WTC11 (cell line): ENCODE measurements around the gene WDR27. TPM values are rescaled to one million over a fixed set of nuclear protein-coding genes. Genes with fewer than 3 reads are reported as not detected.

Experiments
- ATAC-seq: fragments of 200-7000 bp; cut with Tn5 transposase; 2 replicates; pipeline ENCODE4 v1.10.0; 2021; ENCODE audit warnings: mild to moderate bottlenecking, moderate library complexity
- CTCF ChIA-PET: fragments of 300-600 bp; sonication (Branson Sonifier 250); formaldehyde crosslinking; loops from one replicate; lab custom pipeline; 2021; ENCODE audit warnings: antibody characterized with exemption; lab: Charles Lee
- POLR2A ChIA-PET: fragments of 350-600 bp; sonication (Branson Sonifier 250); formaldehyde crosslinking; loops from one replicate; lab custom pipeline; 2021; ENCODE audit warnings: antibody characterized with exemption; lab: Charles Lee
- DNase-seq: peaks from one replicate; pipeline ENCODE4 v3.0.0; 2021; ENCODE audit warnings: low spot score
- H3K27ac Mint-ChIP-seq: 2 replicates; pipeline ENCODE4 v1.8.0; 2021; ENCODE audit warnings: mixed read lengths
- H3K27me3 Mint-ChIP-seq: 2 replicates; pipeline ENCODE4 v1.8.0; 2021; ENCODE audit warnings: low read depth, mild to moderate bottlenecking, moderate library complexity, mixed read lengths
- H3K36me3 Mint-ChIP-seq: 2 replicates; pipeline ENCODE4 v1.8.0; 2021; ENCODE audit warnings: mixed read lengths
- H3K4me1 Mint-ChIP-seq: 2 replicates; pipeline ENCODE4 v1.8.0; 2022; ENCODE audit warnings: mixed read lengths
- H3K4me3 Mint-ChIP-seq: 2 replicates; pipeline ENCODE4 v1.8.0; 2021; ENCODE audit warnings: mild to moderate bottlenecking, moderate library complexity, mixed read lengths
- H3K9me3 Mint-ChIP-seq: 2 replicates; pipeline ENCODE4 v1.8.0; 2021; ENCODE audit warnings: mixed read lengths
- ARID4B ChIP-seq: sonication (generic); formaldehyde crosslinking; IDR thresholded peaks from 2 replicates; pipeline ENCODE4 v1.8.0; 2023; ENCODE audit warnings: missing genetic modification reagents, mild to moderate bottlenecking, borderline replicate concordance
- ETV6 ChIP-seq: sonication (generic); formaldehyde crosslinking; IDR thresholded peaks from 2 replicates; pipeline ENCODE4 v1.8.1; 2022; ENCODE audit warnings: mild to moderate bottlenecking, missing genetic modification reagents
- FOXJ3 ChIP-seq: sonication (generic); formaldehyde crosslinking; IDR thresholded peaks from 2 replicates; pipeline ENCODE4 v1.9.0; 2021; ENCODE audit warnings: missing genetic modification reagents, mild to moderate bottlenecking, borderline replicate concordance
- FOXP1 ChIP-seq: sonication (generic); formaldehyde crosslinking; IDR thresholded peaks from 2 replicates; pipeline ENCODE4 v1.8.0; 2022; ENCODE audit warnings: missing genetic modification reagents, mild to moderate bottlenecking, moderate library complexity, borderline replicate concordance
- FOXP4 ChIP-seq: sonication (generic); formaldehyde crosslinking; IDR thresholded peaks from 2 replicates; pipeline ENCODE4 v1.8.0; 2022; ENCODE audit warnings: mild to moderate bottlenecking, missing genetic modification reagents
- NFATC4 ChIP-seq: fragments of 250-450 bp; sonication (Bioruptor Pico); IDR thresholded peaks from 2 replicates; pipeline ENCODE4 v1.9.0; 2021; ENCODE audit warnings: mild to moderate bottlenecking
- NFE2L1 ChIP-seq: sonication (generic); formaldehyde crosslinking; IDR thresholded peaks from 2 replicates; pipeline ENCODE4 v1.8.1; 2023; ENCODE audit warnings: missing genetic modification reagents
- NFYB ChIP-seq: sonication (generic); formaldehyde crosslinking; conservative IDR thresholded peaks from 2 replicates; pipeline ENCODE4 v1.8.0; 2022; ENCODE audit warnings: low read depth, missing genetic modification reagents
- NR2C2 ChIP-seq: sonication (generic); formaldehyde crosslinking; IDR thresholded peaks from 2 replicates; pipeline ENCODE4 v1.8.0; 2022; ENCODE audit warnings: mild to moderate bottlenecking, missing genetic modification reagents
- SOX15 ChIP-seq: fragments of 250-450 bp; sonication (Bioruptor Pico); IDR thresholded peaks from 2 replicates; pipeline ENCODE4 v1.9.0; 2021; ENCODE audit warnings: mild to moderate bottlenecking
- ZNF281 ChIP-seq: sonication (generic); formaldehyde crosslinking; IDR thresholded peaks from 2 replicates; pipeline ENCODE4 v1.8.0; 2023; ENCODE audit warnings: mild to moderate bottlenecking, missing genetic modification reagents
- total RNA-seq: library from RNA; stranded (reverse); gene quantifications from 3 replicates; pipeline ENCODE4 v1.2.3, GENCODE V29; 2021
- TF ChIP-seq, protein P1 (sequence below): sonication (generic); formaldehyde crosslinking; IDR thresholded peaks from 2 replicates; pipeline ENCODE4 v1.8.0; 2022; ENCODE audit warnings: mild to moderate bottlenecking, missing genetic modification reagents
- TF ChIP-seq, protein P2 (sequence below): sonication (generic); formaldehyde crosslinking; conservative IDR thresholded peaks from 2 replicates; pipeline ENCODE4 v1.8.1; 2023; ENCODE audit warnings: mild to moderate bottlenecking, low read depth, missing genetic modification reagents, moderate library complexity
- TF ChIP-seq, protein P3 (sequence below): sonication (generic); formaldehyde crosslinking; IDR thresholded peaks from 2 replicates; pipeline ENCODE4 v1.8.1; 2023; ENCODE audit warnings: mild to moderate bottlenecking, missing genetic modification reagents

Gene WDR27
- total RNA-seq, 1 experiment from 2014 or later = 126 TPM

DNA sequence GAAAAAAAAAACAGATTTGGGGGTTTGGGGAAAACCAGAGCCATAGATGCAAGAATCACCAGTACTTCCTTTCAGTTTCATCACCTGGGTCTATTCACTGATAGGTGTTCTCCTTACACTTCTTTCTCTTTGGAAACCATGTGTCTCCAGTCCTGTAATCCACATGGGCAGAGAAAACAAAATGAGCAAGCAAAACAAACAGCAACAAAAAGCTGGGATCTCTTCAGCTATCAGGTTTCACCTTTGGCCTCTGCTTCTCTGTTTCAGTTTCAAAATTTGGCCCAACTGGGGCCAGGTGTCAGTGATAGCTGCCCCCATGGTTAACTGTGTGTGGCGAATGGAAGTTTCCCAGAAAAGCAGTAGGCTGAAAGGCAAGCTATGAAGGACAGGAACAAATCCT lies 228.2 kb downstream of the WDR27 start:
- CTCF ChIA-PET = no interaction called here
- no peak overlapping the region for H3K4me3 Mint-ChIP-seq
- H3K27me3 Mint-ChIP-seq = peaks cover 10% of the 10 kb centered on the region
- POLR2A ChIA-PET = no interaction called here
- DNase-seq = no peak
- no peak for ATAC-seq
- TF ChIP-seq ZNF281 (CRISPR knock-in tag) (no peak), ETV6 (CRISPR knock-in tag) (no peak)
- TF ChIP-seq, protein P1, sequence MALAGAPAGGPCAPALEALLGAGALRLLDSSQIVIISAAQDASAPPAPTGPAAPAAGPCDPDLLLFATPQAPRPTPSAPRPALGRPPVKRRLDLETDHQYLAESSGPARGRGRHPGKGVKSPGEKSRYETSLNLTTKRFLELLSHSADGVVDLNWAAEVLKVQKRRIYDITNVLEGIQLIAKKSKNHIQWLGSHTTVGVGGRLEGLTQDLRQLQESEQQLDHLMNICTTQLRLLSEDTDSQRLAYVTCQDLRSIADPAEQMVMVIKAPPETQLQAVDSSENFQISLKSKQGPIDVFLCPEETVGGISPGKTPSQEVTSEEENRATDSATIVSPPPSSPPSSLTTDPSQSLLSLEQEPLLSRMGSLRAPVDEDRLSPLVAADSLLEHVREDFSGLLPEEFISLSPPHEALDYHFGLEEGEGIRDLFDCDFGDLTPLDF = no peak
- H3K9me3 Mint-ChIP-seq = peaks cover 81% of the 10 kb centered on the region
- no peak overlapping the region for H3K27ac Mint-ChIP-seq
- peaks cover 60% of the 10 kb centered on the region for H3K36me3 Mint-ChIP-seq
- no peaks in the 10 kb centered on the region for H3K4me1 Mint-ChIP-seq

DNA sequence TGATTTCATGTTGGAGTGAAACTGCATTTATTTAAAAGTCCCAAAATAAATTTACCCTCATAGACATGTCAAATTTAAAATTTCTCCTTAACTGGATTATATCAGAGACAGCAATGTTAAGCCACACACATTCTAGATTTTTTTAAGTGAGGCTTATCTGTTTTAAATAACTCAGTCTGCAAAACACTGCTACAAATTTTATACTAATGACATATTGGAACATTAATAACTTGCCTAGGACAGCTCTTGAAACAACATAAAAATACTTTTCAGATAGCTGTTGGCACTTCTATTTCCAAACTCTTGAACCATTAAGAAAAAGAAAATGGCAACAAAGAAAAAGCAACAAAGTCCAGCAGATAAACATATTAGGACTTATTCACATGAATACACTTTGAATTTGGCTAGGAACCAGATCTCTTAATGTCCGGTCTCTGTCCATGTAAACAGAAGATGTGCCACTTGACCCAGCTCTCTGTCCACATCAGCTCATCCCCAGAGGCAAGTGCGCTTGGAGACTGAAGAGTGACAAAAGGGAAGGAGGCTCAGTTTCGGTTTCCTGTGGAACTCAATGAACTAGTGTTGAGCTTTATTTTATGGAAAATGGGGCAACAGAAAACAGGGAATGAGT lies 228.9 kb downstream of the WDR27 start:
- DNase-seq = no peak
- POLR2A ChIA-PET = no interaction called here
- H3K9me3 Mint-ChIP-seq = peaks cover 83% of the 10 kb centered on the region
- H3K4me1 Mint-ChIP-seq = no peaks in the 10 kb centered on the region
- H3K4me3 Mint-ChIP-seq = no peak overlapping the region
- peaks cover 10% of the 10 kb centered on the region for H3K27me3 Mint-ChIP-seq
- H3K36me3 Mint-ChIP-seq = peaks cover 62% of the 10 kb centered on the region
- H3K27ac Mint-ChIP-seq = no peak overlapping the region
- TF ChIP-seq FOXP1 (CRISPR knock-in tag) (no peak), SOX15 (CRISPR knock-in tag) (no peak), NFE2L1 (CRISPR knock-in tag) (no peak), ARID4B (no peak), ETV6 (CRISPR knock-in tag) (no peak), FOXP4 (CRISPR knock-in tag) (no peak), NFATC4 (no peak), FOXJ3 (no peak), NR2C2 (CRISPR knock-in tag) (no peak), NFYB (no peak)
- TF ChIP-seq, protein P2, sequence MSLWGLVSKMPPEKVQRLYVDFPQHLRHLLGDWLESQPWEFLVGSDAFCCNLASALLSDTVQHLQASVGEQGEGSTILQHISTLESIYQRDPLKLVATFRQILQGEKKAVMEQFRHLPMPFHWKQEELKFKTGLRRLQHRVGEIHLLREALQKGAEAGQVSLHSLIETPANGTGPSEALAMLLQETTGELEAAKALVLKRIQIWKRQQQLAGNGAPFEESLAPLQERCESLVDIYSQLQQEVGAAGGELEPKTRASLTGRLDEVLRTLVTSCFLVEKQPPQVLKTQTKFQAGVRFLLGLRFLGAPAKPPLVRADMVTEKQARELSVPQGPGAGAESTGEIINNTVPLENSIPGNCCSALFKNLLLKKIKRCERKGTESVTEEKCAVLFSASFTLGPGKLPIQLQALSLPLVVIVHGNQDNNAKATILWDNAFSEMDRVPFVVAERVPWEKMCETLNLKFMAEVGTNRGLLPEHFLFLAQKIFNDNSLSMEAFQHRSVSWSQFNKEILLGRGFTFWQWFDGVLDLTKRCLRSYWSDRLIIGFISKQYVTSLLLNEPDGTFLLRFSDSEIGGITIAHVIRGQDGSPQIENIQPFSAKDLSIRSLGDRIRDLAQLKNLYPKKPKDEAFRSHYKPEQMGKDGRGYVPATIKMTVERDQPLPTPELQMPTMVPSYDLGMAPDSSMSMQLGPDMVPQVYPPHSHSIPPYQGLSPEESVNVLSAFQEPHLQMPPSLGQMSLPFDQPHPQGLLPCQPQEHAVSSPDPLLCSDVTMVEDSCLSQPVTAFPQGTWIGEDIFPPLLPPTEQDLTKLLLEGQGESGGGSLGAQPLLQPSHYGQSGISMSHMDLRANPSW (CRISPR knock-in tag) = no peak
- TF ChIP-seq, protein P3, sequence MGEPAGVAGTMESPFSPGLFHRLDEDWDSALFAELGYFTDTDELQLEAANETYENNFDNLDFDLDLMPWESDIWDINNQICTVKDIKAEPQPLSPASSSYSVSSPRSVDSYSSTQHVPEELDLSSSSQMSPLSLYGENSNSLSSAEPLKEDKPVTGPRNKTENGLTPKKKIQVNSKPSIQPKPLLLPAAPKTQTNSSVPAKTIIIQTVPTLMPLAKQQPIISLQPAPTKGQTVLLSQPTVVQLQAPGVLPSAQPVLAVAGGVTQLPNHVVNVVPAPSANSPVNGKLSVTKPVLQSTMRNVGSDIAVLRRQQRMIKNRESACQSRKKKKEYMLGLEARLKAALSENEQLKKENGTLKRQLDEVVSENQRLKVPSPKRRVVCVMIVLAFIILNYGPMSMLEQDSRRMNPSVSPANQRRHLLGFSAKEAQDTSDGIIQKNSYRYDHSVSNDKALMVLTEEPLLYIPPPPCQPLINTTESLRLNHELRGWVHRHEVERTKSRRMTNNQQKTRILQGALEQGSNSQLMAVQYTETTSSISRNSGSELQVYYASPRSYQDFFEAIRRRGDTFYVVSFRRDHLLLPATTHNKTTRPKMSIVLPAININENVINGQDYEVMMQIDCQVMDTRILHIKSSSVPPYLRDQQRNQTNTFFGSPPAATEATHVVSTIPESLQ = no peak
- TF ChIP-seq, all 79 proteins: peak for 0
- CTCF ChIA-PET = no interaction called here
- ATAC-seq = no peak
